SK-MEL-5 (cell line): ENCODE results near the gene SLC13A2. TPM values are rescaled to one million over a fixed set of nuclear protein-coding genes. Genes with fewer than 3 reads are reported as not detected.

Experiments used
- DNase-seq: peaks from one replicate; pipeline ENCODE4 v3.0.0-alpha.2; 2016; ENCODE audit warnings: low read depth, low spot score
- in situ Hi-C: cut with HindIII; loops from 2 replicates; pipeline ENCODE4 v1.10.0; 2016; ENCODE audit warnings: low sequenced_read_pairs, high pct_unique_total_duplicates, low pct_unique_long_range_greater_than_20kb
- total RNA-seq: library from RNA; depleted of rRNA; stranded (reverse); fragments of >200 nt; shearing (Covaris generic); gene quantifications from 2 replicates; pipeline ENCODE4 v1.2.3, GENCODE V29; 2014

SLC13A2 gene
- total RNA-seq, 1 experiment from 2014 or later = not detected

- in situ Hi-C loops = no loop called here
Observed at GRCh38 chr17:28484296-28484695, 10.9 kb downstream of the SLC13A2 start.

GRCh38 chr17:28485049-28485448, 11.6 kb downstream of the SLC13A2 start:
- in situ Hi-C loops = no loop called here
- DNase-seq = no peak

More at GRCh38 chr17:28484296-28484695, 10.9 kb downstream of the SLC13A2 start:
- no peak for DNase-seq

GRCh38 chr17:28487881-28488532, 14.6 kb downstream of the SLC13A2 start:
- DNase-seq = no peak
- in situ Hi-C loops = no loop called here

- no peak for DNase-seq
- in situ Hi-C loops = no loop called here
Observed at GRCh38 chr17:28488533-28489276, 15.3 kb downstream of the SLC13A2 start.

GRCh38 chr17:28491286-28491685, 17.8 kb downstream of the SLC13A2 start:
- no peak for DNase-seq
- in situ Hi-C loops = no loop called here

- in situ Hi-C loops = no loop called here
- DNase-seq = no peak
Observed at GRCh38 chr17:28491860-28492259, 18.4 kb downstream of the SLC13A2 start.

GRCh38 chr17:28492352-28493310, 19.2 kb downstream of the SLC13A2 start:
- no peak for DNase-seq
- in situ Hi-C loops = no loop called here

- in situ Hi-C loops = no loop called here
- no peak for DNase-seq
Observed at GRCh38 chr17:28493460-28493859, 20.0 kb downstream of the SLC13A2 start.

GRCh38 chr17:28494445-28495188, 21.2 kb downstream of the SLC13A2 start:
- peak; percentile 73 for DNase-seq
- in situ Hi-C loops = no loop called here

- DNase-seq = no peak
- in situ Hi-C loops = no loop called here
Observed at GRCh38 chr17:28495635-28496034, 22.2 kb downstream of the SLC13A2 start.

- DNase-seq = no peak
- in situ Hi-C loops = no loop called here
Observed at GRCh38 chr17:28497931-28498330, 24.5 kb downstream of the SLC13A2 start.

- no peak for DNase-seq
- in situ Hi-C loops = no loop called here
Observed at GRCh38 chr17:28498652-28499363, 25.4 kb downstream of the SLC13A2 start.

- in situ Hi-C loops = no loop called here
- no peak for DNase-seq
Observed at GRCh38 chr17:28499364-28499664, 25.9 kb downstream of the SLC13A2 start.

- no peak for DNase-seq
- in situ Hi-C loops = no loop called here
Observed at GRCh38 chr17:28499684-28500357, 26.4 kb downstream of the SLC13A2 start.

GRCh38 chr17:28500712-28501379, 27.4 kb downstream of the SLC13A2 start:
- in situ Hi-C loops = no loop called here
- DNase-seq = no peak
